DOHH2 (cell line): ENCODE data around the gene MYCBP2.

ENCODE experiments used
- H3F3A ChIP-seq: fragments of 200-600 bp; sonication (generic), shearing (Covaris generic); 2 replicates; pipeline ENCODE4 v1.6.0; 2016; ENCODE audit warnings: antibody characterized with exemption, mild to moderate bottlenecking; ENCODE audit not compliant: control insufficient read depth, insufficient read depth
- H3K27ac ChIP-seq: fragments of 200-600 bp; sonication (generic); 2 replicates; pipeline ENCODE4 v1.5.1; 2014; ENCODE audit warnings: low read depth, mild to moderate bottlenecking, low read length, moderate library complexity
- H3K27me3 ChIP-seq: fragments of 200-600 bp; sonication (generic); 2 replicates; pipeline ENCODE4 v1.6.1; 2014; ENCODE audit warnings: mild to moderate bottlenecking, low read length, mixed read lengths; ENCODE audit not compliant: control insufficient read depth
- H3K36me3 ChIP-seq: fragments of 200-600 bp; sonication (generic); 2 replicates; pipeline ENCODE4 v1.6.1; 2014; ENCODE audit warnings: mild to moderate bottlenecking, low read length, moderate library complexity, mixed read lengths; ENCODE audit not compliant: control insufficient read depth
- H3K4me1 ChIP-seq: fragments of 200-600 bp; sonication (generic); 2 replicates; pipeline ENCODE4 v1.6.1; 2014; ENCODE audit warnings: mild to moderate bottlenecking, low read length, mixed read lengths; ENCODE audit not compliant: control insufficient read depth
- H3K4me2 ChIP-seq: fragments of 200-600 bp; sonication (generic); 2 replicates; pipeline ENCODE4 v1.6.0; 2014; ENCODE audit warnings: mild to moderate bottlenecking, low read length, moderate library complexity
- H3K4me3 ChIP-seq: fragments of 200-600 bp; sonication (generic); 2 replicates; pipeline ENCODE4 v1.5.1; 2014; ENCODE audit warnings: mild to moderate bottlenecking, low read length, mixed read lengths
- H3K79me2 ChIP-seq: fragments of 200-600 bp; sonication (generic); 2 replicates; pipeline ENCODE4 v1.6.1; 2014; ENCODE audit warnings: mild to moderate bottlenecking, low read length, mixed read lengths; ENCODE audit not compliant: control insufficient read depth
- H3K9me2 ChIP-seq: fragments of 200-600 bp; sonication (generic); replicated peaks from 2 replicates; pipeline ENCODE4 v1.6.1; 2014; ENCODE audit warnings: mild to moderate bottlenecking, low read length, mixed read lengths; ENCODE audit not compliant: control insufficient read depth
- H3K9me3 ChIP-seq: fragments of 200-600 bp; sonication (generic); 2 replicates; pipeline ENCODE4 v1.6.1; 2014; ENCODE audit warnings: antibody characterized with exemption, low read length, mixed read lengths; ENCODE audit not compliant: control insufficient read depth, insufficient read depth
- H4K20me1 ChIP-seq: fragments of 200-600 bp; sonication (generic); 2 replicates; pipeline ENCODE4 v1.6.0; 2014; ENCODE audit warnings: low read depth, mild to moderate bottlenecking, antibody characterized with exemption, low read length, moderate library complexity; ENCODE audit not compliant: control insufficient read depth, insufficient read depth
- CTCF ChIP-seq: fragments of 200-600 bp; sonication (generic); IDR thresholded peaks from one replicate; pipeline ENCODE4 v1.5.1; 2014; ENCODE audit warnings: antibody characterized with exemption, mild to moderate bottlenecking, low read depth, low read length; ENCODE audit not compliant: poor library complexity, severe bottlenecking
- EZH2phosphoT487 ChIP-seq: fragments of 200-600 bp; sonication (generic); IDR thresholded peaks from 2 replicates; pipeline ENCODE4 v1.6.1; 2017; ENCODE audit warnings: borderline replicate concordance, mild to moderate bottlenecking, antibody characterized with exemption, low read length, moderate library complexity, mixed read lengths

Gene MYCBP2

GRCh38 chr13:77225946-77226345 lies 100.9 kb downstream of the MYCBP2 start:
- Histone ChIP-seq H3F3A (no peaks in the 10 kb centered on the region), H3K27ac (no peak overlapping the region), H3K9me2 (no peaks in the 10 kb centered on the region), H3K4me1 (no peaks in the 10 kb centered on the region), H3K4me2 (no peak overlapping the region), H3K4me3 (no peak overlapping the region), H3K9me3 (no peaks in the 10 kb centered on the region), H3K36me3 (peaks cover 28% of the 10 kb centered on the region), H3K79me2 (no peaks in the 10 kb centered on the region), H3K27me3 (no peaks in the 10 kb centered on the region), H4K20me1 (no peaks in the 10 kb centered on the region)
- TF ChIP-seq EZH2phosphoT487: no peak
- TF ChIP-seq CTCF: no peak

- Histone ChIP-seq H3K36me3 (peaks cover 46% of the 10 kb centered on the region), H4K20me1 (no peaks in the 10 kb centered on the region)
- TF ChIP-seq CTCF (no peak), EZH2phosphoT487 (no peak)
Measured at GRCh38 chr13:77222909-77223308, 104.0 kb downstream of the MYCBP2 start.

GRCh38 chr13:77222000-77222690 lies 104.7 kb downstream of the MYCBP2 start:
- Histone ChIP-seq H3K9me3 (no peaks in the 10 kb centered on the region), H3K36me3 (peaks cover 50% of the 10 kb centered on the region), H3K27ac (no peak overlapping the region)

More at GRCh38 chr13:77222909-77223308, 104.0 kb downstream of the MYCBP2 start:
- Histone ChIP-seq H3K9me2 (no peaks in the 10 kb centered on the region), H3K4me3 (no peak overlapping the region), H3K4me1 (no peaks in the 10 kb centered on the region), H3K9me3 (no peaks in the 10 kb centered on the region), H3K4me2 (no peak overlapping the region), H3K79me2 (no peaks in the 10 kb centered on the region), H3K27me3 (no peaks in the 10 kb centered on the region), H3F3A (no peaks in the 10 kb centered on the region), H3K27ac (no peak overlapping the region)

More at GRCh38 chr13:77222000-77222690, 104.7 kb downstream of the MYCBP2 start:
- no peaks in the 10 kb centered on the region for H3K9me2 ChIP-seq
- no peaks in the 10 kb centered on the region for H3K79me2 ChIP-seq
- no peak overlapping the region for H3K4me2 ChIP-seq
- TF ChIP-seq CTCF: no peak
- H3F3A ChIP-seq: no peaks in the 10 kb centered on the region
- no peaks in the 10 kb centered on the region for H3K4me1 ChIP-seq
- H3K4me3 ChIP-seq: no peak overlapping the region
- no peaks in the 10 kb centered on the region for H3K27me3 ChIP-seq
- no peaks in the 10 kb centered on the region for H4K20me1 ChIP-seq
